Retina (tissue), 1 donor: ENCODE data around the gene CCDC182.

ENCODE experiments used
- DNase-seq: peaks from one replicate; pipeline ENCODE4 v3.0.0-alpha.2; 2016

The CCDC182 gene

GRCh38 chr17:57696050-57696449, 49.0 kb downstream of the CCDC182 start:
- DNase-seq = no peak
